GM19035 (cell line): Measurements from ENCODE around the gene TTC6.

Experiments used
- ATAC-seq: cut with Tn5 transposase; IDR thresholded peaks from one replicate; pipeline ENCODE4 v1.9.1; 2021; ENCODE audit not compliant: unreplicated experiment

Gene TTC6

DNA sequence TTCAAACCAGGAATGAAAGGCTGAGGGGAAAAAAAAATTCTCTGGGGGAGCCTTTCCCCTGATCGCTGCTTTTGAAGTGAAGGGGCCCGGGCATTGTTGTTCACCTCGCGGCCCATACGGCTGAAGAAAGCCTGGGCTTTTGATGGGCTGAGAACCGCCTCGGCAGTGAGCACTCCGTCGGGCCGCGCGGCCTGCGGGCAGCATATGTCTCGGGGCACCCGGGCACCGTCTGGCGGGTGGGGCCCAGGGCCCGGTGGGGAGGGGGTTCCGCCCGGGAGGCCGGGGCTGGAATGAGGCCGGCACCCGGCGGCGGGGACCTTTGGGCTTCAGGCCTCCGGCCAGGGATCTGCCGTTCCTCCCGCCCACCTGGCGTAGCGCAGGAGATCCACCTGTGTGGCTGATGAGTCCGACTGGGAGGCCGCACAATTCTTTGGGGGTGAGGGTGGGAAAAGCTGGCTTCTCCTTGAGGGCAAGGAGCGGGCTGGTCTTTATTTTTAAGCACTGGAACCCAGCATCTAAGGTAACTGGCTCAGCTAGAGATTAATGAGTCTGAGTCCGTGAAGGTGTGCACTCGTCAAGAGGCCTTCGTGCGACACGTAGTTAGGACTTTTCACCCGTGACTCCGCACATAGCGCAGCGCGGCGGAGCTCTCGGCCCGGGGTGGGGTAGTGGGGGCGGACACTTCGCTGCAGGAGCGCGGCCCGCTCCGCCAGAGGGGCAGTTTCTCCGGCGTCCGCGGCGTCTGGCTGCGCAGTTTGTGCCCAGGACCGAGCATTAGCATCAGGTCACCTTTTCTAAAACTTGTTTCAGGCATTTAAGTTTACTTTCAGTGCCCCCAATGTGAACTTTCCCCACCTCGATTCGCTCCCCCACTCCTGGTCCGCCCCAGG is 11.0 kb upstream of the TTC6 start:
- ATAC-seq, result no peak

- ATAC-seq, result no peak
Measured at GRCh38 chr14:37585101-37585511, 10.3 kb upstream of the TTC6 start.

DNA sequence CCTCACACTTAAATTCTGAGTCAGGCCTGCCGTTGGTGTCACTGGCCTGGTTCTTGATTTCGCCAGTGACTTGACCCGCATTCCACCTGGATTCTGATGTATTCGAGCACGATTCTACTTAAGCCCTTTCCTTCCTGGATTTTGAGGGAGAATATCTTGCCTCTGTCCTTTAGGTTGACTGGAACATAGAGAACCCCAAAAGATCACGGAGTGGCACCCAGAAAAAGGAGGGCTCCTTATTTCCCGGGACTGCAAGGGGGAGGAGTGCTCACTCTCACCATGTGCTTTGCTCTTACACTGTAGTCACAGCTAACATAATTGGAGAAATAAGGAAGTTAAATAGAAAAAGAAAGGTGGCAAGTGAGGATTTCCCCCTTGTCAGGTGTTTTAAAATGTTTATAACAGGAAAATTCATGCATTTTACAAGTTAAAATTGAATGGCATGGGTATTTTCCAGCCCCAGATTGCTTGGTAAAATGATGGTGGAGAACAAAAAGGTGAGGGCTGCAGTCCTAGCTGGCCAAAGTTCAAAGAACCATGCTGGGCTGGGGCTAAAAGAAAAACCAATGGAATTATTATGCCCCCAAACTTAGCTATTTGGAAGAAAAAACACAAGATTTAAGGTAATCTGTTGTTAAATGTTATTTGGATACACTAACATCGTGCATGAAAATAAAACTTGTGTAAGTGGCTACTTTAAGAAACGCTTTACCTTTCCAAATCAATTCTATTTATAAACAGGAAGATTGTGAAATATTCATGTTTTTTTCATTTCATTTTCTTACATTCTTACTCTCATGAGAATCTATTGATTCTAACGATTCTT is 9.2 kb upstream of the TTC6 start:
- no peak for ATAC-seq

DNA sequence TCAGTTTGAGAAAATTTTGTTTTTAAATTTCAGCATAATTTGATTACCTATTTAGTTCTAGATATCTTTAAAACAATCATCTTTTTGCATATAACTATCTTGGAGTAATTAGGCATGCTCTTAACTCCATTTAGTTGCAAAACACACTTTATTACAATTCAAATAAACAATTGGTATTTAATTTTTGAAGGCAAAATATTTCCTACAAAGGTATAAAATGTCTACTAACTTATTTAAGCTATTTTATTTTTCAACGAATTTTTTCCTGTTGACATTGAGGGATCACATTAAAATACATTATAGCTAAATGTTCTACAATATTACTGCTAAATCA is 8.7 kb upstream of the TTC6 start:
- ATAC-seq, result no peak

DNA sequence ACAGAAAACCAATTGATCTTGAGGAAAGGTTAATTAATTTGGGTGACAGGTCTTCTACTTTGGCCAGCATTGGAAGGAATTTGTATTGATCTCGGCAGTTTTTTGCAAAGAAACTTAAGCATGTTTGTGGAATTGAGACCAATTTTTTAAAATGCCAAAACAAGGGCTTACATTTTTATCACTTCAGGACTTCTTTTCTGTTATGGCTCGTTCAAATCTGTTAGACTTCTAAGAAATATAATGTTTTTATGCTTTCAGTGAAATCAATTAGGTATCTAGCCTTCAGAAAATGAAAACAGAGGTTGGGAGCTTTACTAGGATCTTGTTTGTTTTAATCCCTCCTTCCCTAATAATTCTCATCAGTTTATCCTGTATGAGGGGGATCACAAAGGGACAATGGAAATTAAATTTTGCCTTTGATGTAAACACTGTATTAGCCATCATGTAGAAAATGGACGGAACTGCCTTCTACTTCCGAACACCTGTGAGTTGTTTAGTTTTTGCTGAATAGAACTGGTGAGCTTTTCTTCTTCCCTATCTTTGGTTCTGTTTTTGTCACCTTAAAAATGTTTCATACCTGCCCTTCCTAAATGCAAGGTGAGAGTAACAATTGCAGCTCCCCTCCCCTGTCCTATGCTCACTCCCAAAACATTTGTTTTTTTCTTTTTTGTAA is 8.2 kb upstream of the TTC6 start:
- ATAC-seq, result no peak

GRCh38 chr14:37587881-37588666 is 7.4 kb upstream of the TTC6 start:
- no peak for ATAC-seq

- no peak for ATAC-seq
Measured at GRCh38 chr14:37588667-37588955, 6.8 kb upstream of the TTC6 start.

GRCh38 chr14:37588956-37589714 is 6.3 kb upstream of the TTC6 start:
- no peak for ATAC-seq

DNA sequence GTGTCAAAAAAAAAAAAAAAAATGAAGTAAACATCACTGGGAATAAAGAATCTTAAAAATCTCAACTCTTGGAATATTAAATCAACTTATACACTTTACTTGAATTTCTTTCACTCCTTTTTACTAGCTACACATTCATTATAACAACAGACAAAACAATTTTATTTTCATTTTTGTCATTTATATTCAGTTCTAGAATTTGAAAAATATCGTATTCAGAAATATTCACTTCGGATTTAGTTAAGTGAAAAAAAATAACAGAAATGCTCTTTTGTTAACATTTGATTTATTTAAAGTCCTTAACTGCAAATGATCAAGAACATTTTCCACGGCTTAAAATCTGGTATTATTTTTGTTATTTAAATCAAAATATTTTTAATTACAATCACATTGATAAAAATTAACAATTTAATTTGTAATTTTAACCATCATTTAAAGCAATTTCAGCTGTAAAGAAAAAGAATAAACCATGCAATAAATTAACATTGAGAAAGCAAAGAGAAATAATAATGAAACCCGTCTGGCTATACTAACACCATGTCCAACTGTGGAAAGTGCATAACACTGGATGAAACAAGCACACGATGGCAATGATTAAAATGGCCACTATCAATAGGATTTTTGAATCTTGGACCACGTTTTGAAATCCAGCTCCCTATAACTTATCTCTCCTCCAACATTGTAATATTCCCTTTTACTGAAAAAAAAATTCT is 5.6 kb upstream of the TTC6 start:
- ATAC-seq, result no peak

- no peak for ATAC-seq
Measured at GRCh38 chr14:37590428-37591139, 4.8 kb upstream of the TTC6 start.

GRCh38 chr14:37591311-37591940 is 4.0 kb upstream of the TTC6 start:
- no peak for ATAC-seq

DNA sequence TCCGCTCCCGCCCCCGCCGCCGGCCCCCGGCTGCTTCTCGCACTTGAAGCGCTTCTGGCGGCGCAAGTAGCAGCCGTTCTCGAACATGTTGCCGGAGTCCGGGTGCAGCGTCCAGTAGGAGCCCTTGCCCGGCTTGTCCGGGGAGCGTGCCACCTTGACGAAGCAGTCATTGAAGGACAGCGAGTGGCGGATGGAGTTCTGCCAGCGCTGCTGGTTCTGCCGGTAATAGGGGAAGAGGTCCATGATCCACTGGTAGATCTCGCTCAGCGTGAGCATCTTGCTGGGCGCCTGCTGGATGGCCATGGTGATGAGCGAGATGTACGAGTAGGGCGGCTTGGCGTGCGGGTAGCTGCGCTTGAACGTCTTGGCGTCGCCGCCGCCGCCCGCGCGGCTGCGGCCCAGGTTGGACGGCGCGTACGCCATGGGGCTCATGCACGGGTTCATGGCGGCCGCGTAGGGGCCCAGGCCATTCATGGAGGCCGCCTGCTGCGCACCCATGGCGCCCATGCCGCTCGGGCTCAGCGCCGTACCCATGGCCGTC is 3.4 kb upstream of the TTC6 start:
- ATAC-seq, result no peak

GRCh38 chr14:37592482-37593408 is 2.7 kb upstream of the TTC6 start:
- ATAC-seq, result no peak

GRCh38 chr14:37593511-37594237 is 1.8 kb upstream of the TTC6 start:
- ATAC-seq, result no peak

- no peak for ATAC-seq
Measured at GRCh38 chr14:37594238-37594970, 1.0 kb upstream of the TTC6 start.
